Measurements from ENCODE around the gene DYNLT1.

DNA sequence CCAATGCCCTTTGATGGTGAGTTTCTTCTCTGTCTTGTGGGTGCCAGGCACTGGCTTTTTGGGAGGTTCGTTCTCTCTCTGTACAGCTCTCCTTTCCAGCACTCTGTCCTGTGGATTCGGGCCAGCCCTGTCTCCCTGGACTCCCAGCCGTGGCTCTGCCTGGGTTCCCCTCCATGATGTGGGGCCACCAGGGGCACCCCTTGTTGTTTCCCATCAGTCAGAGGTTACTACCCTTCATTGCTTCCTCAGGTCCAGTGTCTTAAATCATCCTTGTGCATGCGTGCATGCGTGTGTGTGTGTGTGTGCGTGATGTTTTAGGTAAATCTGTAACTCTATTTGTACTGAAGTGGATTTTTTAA, 40.5 kb downstream of the DYNLT1 start:
- TF ChIP-seq POLR2A (IDR thresholded peaks at IDR 0.05; ENCODE audit: low read depth), result no peak
- TF ChIP-seq, protein P1, sequence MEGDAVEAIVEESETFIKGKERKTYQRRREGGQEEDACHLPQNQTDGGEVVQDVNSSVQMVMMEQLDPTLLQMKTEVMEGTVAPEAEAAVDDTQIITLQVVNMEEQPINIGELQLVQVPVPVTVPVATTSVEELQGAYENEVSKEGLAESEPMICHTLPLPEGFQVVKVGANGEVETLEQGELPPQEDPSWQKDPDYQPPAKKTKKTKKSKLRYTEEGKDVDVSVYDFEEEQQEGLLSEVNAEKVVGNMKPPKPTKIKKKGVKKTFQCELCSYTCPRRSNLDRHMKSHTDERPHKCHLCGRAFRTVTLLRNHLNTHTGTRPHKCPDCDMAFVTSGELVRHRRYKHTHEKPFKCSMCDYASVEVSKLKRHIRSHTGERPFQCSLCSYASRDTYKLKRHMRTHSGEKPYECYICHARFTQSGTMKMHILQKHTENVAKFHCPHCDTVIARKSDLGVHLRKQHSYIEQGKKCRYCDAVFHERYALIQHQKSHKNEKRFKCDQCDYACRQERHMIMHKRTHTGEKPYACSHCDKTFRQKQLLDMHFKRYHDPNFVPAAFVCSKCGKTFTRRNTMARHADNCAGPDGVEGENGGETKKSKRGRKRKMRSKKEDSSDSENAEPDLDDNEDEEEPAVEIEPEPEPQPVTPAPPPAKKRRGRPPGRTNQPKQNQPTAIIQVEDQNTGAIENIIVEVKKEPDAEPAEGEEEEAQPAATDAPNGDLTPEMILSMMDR (IDR thresholded peaks at IDR 0.05), result no peak
